ENCODE measurements around the gene CTNNAL1. TPM values are rescaled to one million over a fixed set of nuclear protein-coding genes. Genes with fewer than 3 reads are reported as not detected.

CTNNAL1 gene
- total and polyA plus RNA-seq, 9 of the 15 experiments (the other 6 are each of a cell fraction or from before 2014, with no cell fraction given), result 23.2 to 78.0 (median 46.7) TPM

- Histone ChIP-seq H3K4me2 (ENCODE audit: insufficient read depth, low read length) (no peak overlapping the region), H3K4me3 (no peak overlapping the region), H3K9me3 (replicated peaks; ENCODE audit: control insufficient read depth, insufficient read depth, low read depth, low read length) (no peaks in the 10 kb centered on the region), H3K9ac (ENCODE audit: insufficient read depth in 1 of 2, low read depth in 2 of 2, low read length in 2 of 2) (no peak overlapping the region), H3K9me1 (ENCODE audit: control insufficient read depth, insufficient read depth, low read length) (no peaks in the 10 kb centered on the region), H3K27me3 (ENCODE audit: control insufficient read depth in 2 of 2, insufficient read depth in 2 of 2, low read length in 2 of 2) (no peaks in the 10 kb centered on the region), H4K20me1 (replicated peaks; ENCODE audit: control insufficient read depth, insufficient read depth, low read length) (no peaks in the 10 kb centered on the region), H3K36me3 (ENCODE audit: control insufficient read depth, insufficient read depth, low read length) (peaks cover 18% of the 10 kb centered on the region), H3K4me1 (replicated peaks in 1 of 2; ENCODE audit: control insufficient read depth in 2 of 2, insufficient read depth in 2 of 2, low read length in 2 of 2) (no peaks in the 10 kb centered on the region), H3K27ac (ENCODE audit: extremely low read depth, low read depth, low read length) (no peak overlapping the region), H2AFZ (ENCODE audit: low read depth, low read length) (no peak overlapping the region), H3K79me2 (ENCODE audit: control insufficient read depth, insufficient read depth, low read length) (no peaks in the 10 kb centered on the region)
- CTCF ChIA-PET (ENCODE audit: low intra/inter-chr PET ratio), result no interaction called here
- intact Hi-C loops (cut with micrococcal nuclease) (loop anchor here (5.0 kb wide), 1 partner anchor 63 kb away; no protein-coding TSS in a partner anchor), in situ Hi-C loops (cut with MboI) (no loop called here)
- ATAC-seq (no peak), FAIRE-seq (no peak), DNase-seq (ENCODE audit: extremely low read depth in 1 of 4, low spot score in 3 of 4) (no peak)
- POLR2A ChIA-PET, result interaction anchor here (1.8 kb wide), 1 partner anchor 8 kb away, joined by 7 read pairs; no protein-coding TSS in a partner anchor
- 38% methylated on average over 1 of the region's 1 CpG for WGBS (ENCODE audit: insufficient coverage, low coverage, missing lambda C conversion rate)
- BruUV-seq (replicated peaks), result no TSS peak
- TF ChIP-seq, protein P1, sequence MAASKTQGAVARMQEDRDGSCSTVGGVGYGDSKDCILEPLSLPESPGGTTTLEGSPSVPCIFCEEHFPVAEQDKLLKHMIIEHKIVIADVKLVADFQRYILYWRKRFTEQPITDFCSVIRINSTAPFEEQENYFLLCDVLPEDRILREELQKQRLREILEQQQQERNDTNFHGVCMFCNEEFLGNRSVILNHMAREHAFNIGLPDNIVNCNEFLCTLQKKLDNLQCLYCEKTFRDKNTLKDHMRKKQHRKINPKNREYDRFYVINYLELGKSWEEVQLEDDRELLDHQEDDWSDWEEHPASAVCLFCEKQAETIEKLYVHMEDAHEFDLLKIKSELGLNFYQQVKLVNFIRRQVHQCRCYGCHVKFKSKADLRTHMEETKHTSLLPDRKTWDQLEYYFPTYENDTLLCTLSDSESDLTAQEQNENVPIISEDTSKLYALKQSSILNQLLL (CRISPR knock-in tag; IDR thresholded peaks at IDR 0.05; ENCODE audit: borderline replicate concordance), result no peak
- TF ChIP-seq FIP1L1 (IDR thresholded peaks at IDR 0.05; ENCODE audit: low read depth, low read length, poor library complexity, severe bottlenecking) (no peak), YBX1 (IDR thresholded peaks at IDR 0.05) (no peak), CCAR2 (IDR thresholded peaks at IDR 0.05; ENCODE audit: low read depth, low read length) (no peak), ETV5 (CRISPR knock-in tag; IDR thresholded peaks at IDR 0.05; ENCODE audit: low read depth) (no peak), CBX5 (IDR thresholded peaks at IDR 0.05; ENCODE audit: borderline replicate concordance, low read depth) (no peak), PYGO2 (tag; IDR thresholded peaks at IDR 0.05) (no peak), CSDE1 (IDR thresholded peaks at IDR 0.05) (no peak), CBX8 (IDR thresholded peaks at IDR 0.05; ENCODE audit: borderline replicate concordance, extremely low read depth, low read depth, low read length, poor library complexity, severe bottlenecking) (no peak), SRSF9 (IDR thresholded peaks at IDR 0.05; ENCODE audit: borderline replicate concordance, low read depth, low read length) (no peak), BRCA1 (IDR thresholded peaks at IDR 0.05) (no peak), BRCA1 (CRISPR knock-in tag; IDR thresholded peaks at IDR 0.05) (no peak), HDAC6 (IDR thresholded peaks at IDR 0.05; ENCODE audit: low read depth, low read length) (no peak), L3MBTL2 (IDR thresholded peaks at IDR 0.05) (no peak), TFAM (CRISPR knock-in tag; conservative IDR thresholded peaks at IDR 0.05) (no peak), NBN (IDR thresholded peaks at IDR 0.05; ENCODE audit: low read depth) (no peak)
Measured at GRCh38 chr9:108950168-108950567, 63.1 kb downstream of the CTNNAL1 start.
